Mucosa of rectum (tissue), 2 donors: ENCODE results near the gene FLT3.

Source experiments
- H3K27ac ChIP-seq, 2 donors: one replicate each; pipeline ENCODE4 v1.7.0; 2013; ENCODE audit warnings: inconsistent platforms in 2 of 2, low read depth in 2 of 2, low read length in 2 of 2
- H3K27me3 ChIP-seq, 2 donors: one replicate each; pipeline ENCODE4 v1.7.0; 2013; ENCODE audit warnings: low read length in 2 of 2; ENCODE audit not compliant: control insufficient read depth in 2 of 2, insufficient read depth in 2 of 2
- H3K36me3 ChIP-seq, 2 donors: one replicate each; pipeline ENCODE4 v1.7.0; 2013; ENCODE audit warnings: low read length in 2 of 2; ENCODE audit not compliant: control insufficient read depth in 2 of 2, insufficient read depth in 2 of 2
- H3K4me1 ChIP-seq, 2 donors: one replicate each; pipeline ENCODE4 v1.7.0; 2013; ENCODE audit warnings: low read length in 2 of 2, mild to moderate bottlenecking in 1 of 2; ENCODE audit not compliant: control insufficient read depth in 2 of 2, insufficient read depth in 2 of 2
- H3K4me3 ChIP-seq, 2 donors: one replicate each; pipeline ENCODE4 v1.7.0; 2013; ENCODE audit warnings: low read length in 2 of 2
- H3K9ac ChIP-seq, 2 donors: one replicate each; pipeline ENCODE4 v1.7.0; 2013; ENCODE audit warnings: low read length in 2 of 2, low read depth in 1 of 2, mild to moderate bottlenecking in 1 of 2
- H3K9me3 ChIP-seq, 2 donors: one replicate each; pipeline ENCODE4 v1.7.0; 2013; ENCODE audit warnings: low read length in 2 of 2; ENCODE audit not compliant: control insufficient read depth in 2 of 2
- donor health status: healthy.
- donor health status: Normal muscosa, but diverticular disease.

Gene FLT3

GRCh38 chr13:27985600-27985999 lies 114.8 kb downstream of the FLT3 start:
- H3K9ac ChIP-seq, result no peak overlapping the region
- peaks cover 9 to 12% of the 10 kb centered on the region in 2 donors for H3K27me3 ChIP-seq
- no peaks in the 10 kb centered on the region for H3K9me3 ChIP-seq
- peaks cover 2 to 9% of the 10 kb centered on the region in 2 donors for H3K4me1 ChIP-seq
- H3K4me3 ChIP-seq, result no peak overlapping the region
- no peaks in the 10 kb centered on the region for H3K36me3 ChIP-seq
- no peak overlapping the region for H3K27ac ChIP-seq

GRCh38 chr13:27982361-27982760 lies 118.0 kb downstream of the FLT3 start:
- no peaks in the 10 kb centered on the region for H3K36me3 ChIP-seq
- peaks cover 4 to 22% of the 10 kb centered on the region in 2 donors for H3K4me1 ChIP-seq
- no peak overlapping the region for H3K27ac ChIP-seq
- H3K9me3 ChIP-seq, result no peaks in the 10 kb centered on the region
- H3K4me3 ChIP-seq, result no peak overlapping the region
- H3K27me3 ChIP-seq, result peaks cover 12 to 19% of the 10 kb centered on the region in 2 donors
- H3K9ac ChIP-seq, result no peak overlapping the region

- H3K27me3 ChIP-seq, result peaks cover 19 to 22% of the 10 kb centered on the region in 2 donors
- H3K9me3 ChIP-seq, result no peaks in the 10 kb centered on the region
- peak overlapping the region; percentile 91 to 95 for H3K27ac ChIP-seq
- peaks cover 4 to 22% of the 10 kb centered on the region in 2 donors for H3K4me1 ChIP-seq
- H3K36me3 ChIP-seq, result no peaks in the 10 kb centered on the region
- peak overlapping the region; percentile 54 to 94 for H3K9ac ChIP-seq
- peak overlapping the region; percentile 78 to 88 for H3K4me3 ChIP-seq
Measured at GRCh38 chr13:27981006-27981708, 119.2 kb downstream of the FLT3 start.

- H3K4me1 ChIP-seq, result peaks cover 4 to 22% of the 10 kb centered on the region in 2 donors
- peak overlapping the region; percentile 76 to 94 for H3K9ac ChIP-seq
- H3K27me3 ChIP-seq, result peaks cover 19 to 22% of the 10 kb centered on the region in 2 donors
- H3K9me3 ChIP-seq, result no peaks in the 10 kb centered on the region
- H3K27ac ChIP-seq, result peak overlapping the region; percentile 91 to 95
- no peaks in the 10 kb centered on the region for H3K36me3 ChIP-seq
- H3K4me3 ChIP-seq, result peak overlapping the region; percentile 78 to 88
Measured at GRCh38 chr13:27980280-27980998, 119.9 kb downstream of the FLT3 start.

- peak overlapping the region; percentile 76 to 94 for H3K9ac ChIP-seq
- peak overlapping the region; percentile 78 to 88 for H3K4me3 ChIP-seq
- peak overlapping the region; percentile 91 to 95 for H3K27ac ChIP-seq
- peaks cover 19 to 22% of the 10 kb centered on the region in 2 donors for H3K27me3 ChIP-seq
- peaks cover 4 to 22% of the 10 kb centered on the region in 2 donors for H3K4me1 ChIP-seq
- no peaks in the 10 kb centered on the region for H3K36me3 ChIP-seq
- no peaks in the 10 kb centered on the region for H3K9me3 ChIP-seq
Measured at GRCh38 chr13:27979765-27980279, 120.6 kb downstream of the FLT3 start.

- Histone ChIP-seq H3K9ac (peak overlapping the region; percentile 76 to 94), H3K27ac (peak overlapping the region; percentile 91 to 95), H3K4me3 (peak overlapping the region; percentile 78 to 88), H3K9me3 (no peaks in the 10 kb centered on the region), H3K4me1 (peaks cover 4 to 28% of the 10 kb centered on the region in 2 donors), H3K36me3 (no peaks in the 10 kb centered on the region), H3K27me3 (peaks cover 22% of the 10 kb centered on the region in 2 donors)
Measured at GRCh38 chr13:27979001-27979643, 121.3 kb downstream of the FLT3 start.

GRCh38 chr13:27978301-27978968 lies 121.9 kb downstream of the FLT3 start:
- Histone ChIP-seq H3K9ac (peak overlapping the region; percentile 93 to 94), H3K9me3 (no peaks in the 10 kb centered on the region), H3K36me3 (no peaks in the 10 kb centered on the region), H3K27ac (peak overlapping the region; percentile 91 to 95), H3K27me3 (peaks cover 22 to 23% of the 10 kb centered on the region in 2 donors), H3K4me1 (peaks cover 4 to 35% of the 10 kb centered on the region in 2 donors), H3K4me3 (peak overlapping the region; percentile 78 to 88)

- Histone ChIP-seq H3K4me1 (peaks cover 10 to 40% of the 10 kb centered on the region in 2 donors), H3K27ac (peak overlapping the region; percentile 91 to 95), H3K9me3 (no peaks in the 10 kb centered on the region), H3K4me3 (peak overlapping the region; percentile 78 to 88), H3K27me3 (peaks cover 20 to 22% of the 10 kb centered on the region in 2 donors), H3K9ac (peak overlapping the region; percentile 93 to 94), H3K36me3 (no peaks in the 10 kb centered on the region)
Measured at GRCh38 chr13:27977476-27978300, 122.7 kb downstream of the FLT3 start.
